ENCODE measurements around the gene PTPN22. TPM values are rescaled to one million over a fixed set of nuclear protein-coding genes. Genes with fewer than 3 reads are reported as not detected.

The PTPN22 gene
- total RNA-seq, 3 donors from 2014 or later (not counting 1 experiment from before 2014, with no cell fraction given) = 98.4 to 122 (median 104) TPM

- WGBS (ENCODE audit: insufficient coverage) = 94% methylated on average over 6 of the region's 6 CpGs
- Histone ChIP-seq H3K4me1 (ENCODE audit: control insufficient read depth, insufficient read depth, low read length) (peaks cover 18% of the 10 kb centered on the region), H3K27me3 (ENCODE audit: control insufficient read depth, insufficient read depth, low read length) (no peaks in the 10 kb centered on the region), H3K9me3 (ENCODE audit: control insufficient read depth, insufficient read depth, low read length) (no peaks in the 10 kb centered on the region), H3K4me3 (ENCODE audit: low read length) (no peak overlapping the region), H3K27ac (ENCODE audit: low read length) (peak overlapping the region; percentile 23), H3K36me3 (ENCODE audit: control insufficient read depth, insufficient read depth, low read length) (peaks cover 19% of the 10 kb centered on the region)
- DNase-seq (no peak), ATAC-seq (no peak)
- Mint-ChIP-seq H3K4me1 (peaks cover 12 to 25% of the 10 kb centered on the region in 2 donors), H3K4me3 (no peak overlapping the region), H3K9me3 (no peaks in the 10 kb centered on the region), H3K36me3 (no peaks in the 10 kb centered on the region), H3K27ac (no peak overlapping the region), H3K27me3 (ENCODE audit: low read depth in 2 of 2) (no peaks in the 10 kb centered on the region)
- intact Hi-C loops (cut with micrococcal nuclease) = no loop called here
- no peak for TF ChIP-seq CTCF (IDR thresholded peaks at IDR 0.05)
Measured at GRCh38 chr1:113779542-113779941, 92.0 kb downstream of the PTPN22 start.

- Mint-ChIP-seq H3K36me3 (no peaks in the 10 kb centered on the region), H3K27me3 (ENCODE audit: low read depth in 2 of 2) (no peaks in the 10 kb centered on the region), H3K4me3 (no peak overlapping the region), H3K4me1 (peaks cover 7 to 12% of the 10 kb centered on the region in 2 donors), H3K27ac (no peak overlapping the region), H3K9me3 (no peaks in the 10 kb centered on the region)
- H3K9me3 ChIP-seq (ENCODE audit: control insufficient read depth, insufficient read depth, low read length) = no peaks in the 10 kb centered on the region
- no peak overlapping the region for H3K27ac ChIP-seq (ENCODE audit: low read length)
- peaks cover 9% of the 10 kb centered on the region for H3K4me1 ChIP-seq (ENCODE audit: control insufficient read depth, insufficient read depth, low read length)
- 100% methylated on average over 2 of the region's 4 CpGs for WGBS (ENCODE audit: insufficient coverage)
- DNase-seq (no peak), ATAC-seq (no peak)
- H3K36me3 ChIP-seq (ENCODE audit: control insufficient read depth, insufficient read depth, low read length) = peaks cover 19% of the 10 kb centered on the region
- H3K4me3 ChIP-seq (ENCODE audit: low read length) = no peak overlapping the region
- intact Hi-C loops (cut with micrococcal nuclease) = no loop called here
- TF ChIP-seq CTCF (IDR thresholded peaks at IDR 0.05) = no peak
- no peaks in the 10 kb centered on the region for H3K27me3 ChIP-seq (ENCODE audit: control insufficient read depth, insufficient read depth, low read length)
Measured at GRCh38 chr1:113777561-113777960, 94.0 kb downstream of the PTPN22 start.

GRCh38 chr1:113770031-113770430 lies 101.5 kb downstream of the PTPN22 start:
- Mint-ChIP-seq H3K4me3 (no peak overlapping the region), H3K9me3 (no peaks in the 10 kb centered on the region), H3K4me1 (peaks cover 20 to 25% of the 10 kb centered on the region in 2 donors), H3K36me3 (peaks cover 7% of the 10 kb centered on the region), H3K27me3 (ENCODE audit: low read depth in 2 of 2) (no peaks in the 10 kb centered on the region), H3K27ac (no peak overlapping the region)
- TF ChIP-seq CTCF (IDR thresholded peaks at IDR 0.05) = no peak
- H3K36me3 ChIP-seq (ENCODE audit: control insufficient read depth, insufficient read depth, low read length) = peaks cover 33% of the 10 kb centered on the region
- WGBS (ENCODE audit: insufficient coverage) = 93% methylated on average over 1 of the region's 1 CpG
- no peaks in the 10 kb centered on the region for H3K9me3 ChIP-seq (ENCODE audit: control insufficient read depth, insufficient read depth, low read length)
- no peaks in the 10 kb centered on the region for H3K4me1 ChIP-seq (ENCODE audit: control insufficient read depth, insufficient read depth, low read length)
- no peaks in the 10 kb centered on the region for H3K27me3 ChIP-seq (ENCODE audit: control insufficient read depth, insufficient read depth, low read length)
- ATAC-seq = no peak
- H3K27ac ChIP-seq (ENCODE audit: low read length) = no peak overlapping the region
- no peak overlapping the region for H3K4me3 ChIP-seq (ENCODE audit: low read length)
- no peak for DNase-seq
- intact Hi-C loops (cut with micrococcal nuclease) = loop anchor here (5.0 kb wide), 1 partner anchor 48 kb away; no protein-coding TSS in a partner anchor

- Mint-ChIP-seq H3K27me3 (ENCODE audit: low read depth in 2 of 2) (no peaks in the 10 kb centered on the region), H3K36me3 (peaks cover 7% of the 10 kb centered on the region), H3K27ac (peak overlapping the region; percentile 16 to 63), H3K9me3 (no peaks in the 10 kb centered on the region), H3K4me3 (no peak overlapping the region), H3K4me1 (peaks cover 20 to 25% of the 10 kb centered on the region in 2 donors)
- peaks cover 38% of the 10 kb centered on the region for H3K36me3 ChIP-seq (ENCODE audit: control insufficient read depth, insufficient read depth, low read length)
- no peaks in the 10 kb centered on the region for H3K9me3 ChIP-seq (ENCODE audit: control insufficient read depth, insufficient read depth, low read length)
- ATAC-seq (no peak), DNase-seq (no peak)
- no peaks in the 10 kb centered on the region for H3K4me1 ChIP-seq (ENCODE audit: control insufficient read depth, insufficient read depth, low read length)
- H3K27ac ChIP-seq (ENCODE audit: low read length) = no peak overlapping the region
- H3K27me3 ChIP-seq (ENCODE audit: control insufficient read depth, insufficient read depth, low read length) = no peaks in the 10 kb centered on the region
- TF ChIP-seq CTCF (IDR thresholded peaks at IDR 0.05) = no peak
- H3K4me3 ChIP-seq (ENCODE audit: low read length) = no peak overlapping the region
- intact Hi-C loops (cut with micrococcal nuclease) = loop anchor here (10.0 kb wide), 1 partner anchor 695 kb away; the partner anchor contains the start of gene LRIG2
Measured at GRCh38 chr1:113769601-113769970, 101.9 kb downstream of the PTPN22 start.

All from natural killer cell (primary cell).